CD4-positive, alpha-beta T cell treated with Interleukin-6 for 4 hours (primary cell): ENCODE data around the gene PIAS4.
A peak's percentile ranks its signal among the peaks of the same experiment; 100 is the strongest.

ENCODE experiments used
- DNase-seq: peaks from one replicate; pipeline ENCODE4 v3.0.0-alpha.2; 2020; ENCODE audit warnings: mixed read lengths

Gene PIAS4

DNA sequence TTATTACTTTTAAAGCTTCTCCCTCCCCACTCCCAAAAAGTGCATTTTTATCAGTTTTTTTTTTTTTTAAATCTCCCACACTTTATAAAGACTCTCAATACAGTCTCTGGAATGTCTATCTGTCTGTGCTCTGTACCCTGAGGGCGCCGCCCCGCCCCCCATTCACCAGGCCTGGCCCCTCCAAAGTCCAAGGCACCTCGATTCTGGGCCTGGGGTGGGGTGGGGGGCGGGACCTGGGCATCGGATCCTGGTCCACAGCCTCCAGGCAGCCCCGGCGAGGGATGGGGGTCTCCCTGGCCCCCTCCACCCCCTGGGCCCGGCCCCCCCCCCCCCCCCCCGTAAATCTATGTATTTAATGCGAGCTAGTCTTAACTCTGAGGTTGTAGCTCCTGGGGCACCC is 35.9 kb downstream of the PIAS4 start:
- DNase-seq, result no peak

- no peak for DNase-seq
Observed at GRCh38 chr19:4043966-4044715, 36.6 kb downstream of the PIAS4 start.

DNA sequence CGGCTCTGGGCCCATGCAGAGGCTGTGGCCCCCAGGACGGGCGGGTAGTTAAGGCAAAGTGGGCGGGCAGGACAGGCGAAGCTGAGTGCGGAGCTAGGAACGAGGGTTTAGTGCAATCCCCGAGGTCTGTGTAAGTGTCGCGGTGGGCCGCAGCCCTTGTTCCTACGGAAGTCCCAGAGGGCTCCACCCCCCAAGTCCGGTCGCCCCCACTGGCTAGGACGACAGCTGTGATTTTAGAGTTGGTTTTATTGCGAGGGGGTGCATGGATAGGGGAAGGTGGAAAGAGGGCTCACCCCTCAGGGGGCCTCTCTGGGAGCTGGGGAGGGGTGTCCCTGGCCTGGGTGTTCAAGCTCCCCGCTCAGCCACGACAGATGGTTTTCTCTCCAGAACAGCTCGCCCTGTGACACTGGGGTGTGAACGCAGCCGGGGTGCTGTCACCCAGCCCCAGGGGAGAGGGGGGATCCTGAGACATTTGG is 37.5 kb downstream of the PIAS4 start:
- DNase-seq, result no peak

GRCh38 chr19:4045597-4046361 is 38.2 kb downstream of the PIAS4 start:
- no peak for DNase-seq

DNA sequence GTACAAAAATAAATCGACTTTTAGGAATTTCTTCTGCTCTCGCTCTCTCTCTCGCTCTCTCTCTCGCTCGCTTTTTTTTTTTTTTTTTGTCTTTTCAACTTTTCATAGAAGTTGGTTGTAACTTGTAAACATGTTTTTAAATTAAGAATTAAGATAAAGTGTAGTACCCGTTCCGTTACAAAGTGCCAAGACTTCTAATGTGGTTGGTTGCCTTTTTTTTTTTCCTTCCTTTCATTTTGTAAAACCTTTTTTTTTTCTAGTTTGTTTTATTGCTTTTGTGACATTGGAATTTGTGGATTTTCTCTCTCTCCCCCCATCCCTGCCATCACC is 38.8 kb downstream of the PIAS4 start:
- no peak for DNase-seq

GRCh38 chr19:4046946-4047683 is 39.6 kb downstream of the PIAS4 start:
- no peak for DNase-seq

DNA sequence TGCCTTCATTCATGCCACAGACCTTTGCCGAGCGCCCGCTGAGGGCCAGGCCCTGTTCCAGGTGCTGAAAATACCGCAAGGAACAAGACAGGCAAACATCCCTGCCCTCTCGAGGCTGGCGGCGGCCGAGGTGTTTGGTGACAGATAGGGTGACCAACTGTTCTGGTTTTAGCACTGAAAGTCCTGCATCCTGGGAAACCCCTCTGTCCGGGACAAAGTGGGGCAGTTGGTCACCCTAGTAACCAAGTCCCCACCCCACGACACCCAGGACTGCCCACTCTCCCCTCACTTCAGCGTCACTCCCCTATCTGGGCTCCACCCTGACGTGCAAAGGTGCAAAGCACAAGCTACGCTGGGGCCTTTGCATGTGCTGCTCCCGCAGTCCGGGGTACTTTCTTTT is 41.9 kb downstream of the PIAS4 start:
- DNase-seq, result no peak

DNA sequence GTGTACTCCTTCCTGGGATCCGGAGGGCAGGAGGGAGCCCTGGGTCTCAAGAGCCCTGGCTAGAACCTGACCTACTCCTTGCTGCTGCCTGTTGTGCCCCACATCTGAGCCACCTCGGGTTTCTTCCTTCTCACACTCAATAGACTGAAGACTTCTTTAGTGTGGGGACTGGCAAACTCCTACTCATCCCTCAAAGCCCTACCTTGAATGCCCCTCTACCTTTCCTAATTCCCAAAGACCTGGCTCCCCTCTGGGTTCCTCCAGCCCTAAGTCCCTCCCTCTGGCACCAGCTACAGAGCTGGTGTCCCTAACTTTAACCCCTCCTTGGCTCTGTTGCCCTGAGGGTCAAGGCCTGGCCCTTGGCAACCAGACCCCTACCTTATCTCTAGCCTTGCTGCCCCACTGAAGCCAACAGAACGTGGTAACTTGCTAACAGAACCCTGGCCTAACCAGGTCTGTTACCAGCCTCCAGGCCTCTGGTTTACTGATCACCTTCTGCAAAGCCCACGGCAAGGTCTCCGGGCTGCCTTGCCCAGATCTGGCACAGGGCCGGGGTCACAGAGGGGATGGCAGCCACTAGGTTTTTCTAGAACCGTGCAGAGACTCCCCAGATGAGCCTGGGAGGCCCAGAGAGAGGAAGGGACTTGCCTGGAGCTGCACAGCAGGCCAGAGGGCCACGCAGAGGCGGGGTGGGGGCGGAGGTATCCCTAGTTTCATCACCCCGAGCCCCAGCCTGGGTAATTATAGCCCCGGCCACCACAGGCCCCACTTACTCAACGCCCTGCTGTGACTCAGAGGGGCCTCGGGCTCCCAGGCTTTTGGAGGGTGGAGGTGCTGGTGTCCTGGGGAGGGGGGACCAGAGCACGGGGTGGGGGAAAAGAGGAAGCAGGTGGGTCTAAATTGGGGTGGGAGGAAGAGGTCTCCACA is 43.9 kb downstream of the PIAS4 start:
- DNase-seq, result no peak

- DNase-seq, result no peak
Observed at GRCh38 chr19:4052114-4052992, 44.8 kb downstream of the PIAS4 start.

DNA sequence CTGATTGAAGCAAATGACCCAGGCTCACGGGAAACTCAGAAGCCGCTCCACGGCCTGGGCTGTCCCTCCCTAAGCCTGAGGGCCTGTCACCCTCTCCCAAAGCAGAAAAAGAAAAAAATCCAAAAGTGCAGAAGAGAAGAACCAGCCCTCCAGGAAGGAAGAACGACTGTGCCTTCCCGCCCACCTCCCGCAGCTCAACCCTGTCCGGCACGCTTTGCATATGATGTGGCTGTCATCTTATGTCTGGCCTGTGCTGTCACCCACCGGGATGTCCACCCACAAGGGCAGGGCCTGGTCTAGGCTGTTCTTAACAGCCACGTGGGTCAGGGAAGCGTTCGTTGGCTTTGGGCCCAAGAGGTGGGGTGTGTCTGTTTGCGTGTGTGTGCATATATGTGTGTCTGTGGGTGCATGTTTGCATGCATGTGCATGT is 45.5 kb downstream of the PIAS4 start:
- no peak for DNase-seq

- DNase-seq, result no peak
Observed at GRCh38 chr19:4053423-4054324, 46.1 kb downstream of the PIAS4 start.

- no peak for DNase-seq
Observed at GRCh38 chr19:4054441-4055208, 47.1 kb downstream of the PIAS4 start.

- DNase-seq, result no peak
Observed at GRCh38 chr19:4055209-4055552, 47.6 kb downstream of the PIAS4 start.

- peak; percentile 43 for DNase-seq
Observed at GRCh38 chr19:4057931-4058692, 50.6 kb downstream of the PIAS4 start.

DNA sequence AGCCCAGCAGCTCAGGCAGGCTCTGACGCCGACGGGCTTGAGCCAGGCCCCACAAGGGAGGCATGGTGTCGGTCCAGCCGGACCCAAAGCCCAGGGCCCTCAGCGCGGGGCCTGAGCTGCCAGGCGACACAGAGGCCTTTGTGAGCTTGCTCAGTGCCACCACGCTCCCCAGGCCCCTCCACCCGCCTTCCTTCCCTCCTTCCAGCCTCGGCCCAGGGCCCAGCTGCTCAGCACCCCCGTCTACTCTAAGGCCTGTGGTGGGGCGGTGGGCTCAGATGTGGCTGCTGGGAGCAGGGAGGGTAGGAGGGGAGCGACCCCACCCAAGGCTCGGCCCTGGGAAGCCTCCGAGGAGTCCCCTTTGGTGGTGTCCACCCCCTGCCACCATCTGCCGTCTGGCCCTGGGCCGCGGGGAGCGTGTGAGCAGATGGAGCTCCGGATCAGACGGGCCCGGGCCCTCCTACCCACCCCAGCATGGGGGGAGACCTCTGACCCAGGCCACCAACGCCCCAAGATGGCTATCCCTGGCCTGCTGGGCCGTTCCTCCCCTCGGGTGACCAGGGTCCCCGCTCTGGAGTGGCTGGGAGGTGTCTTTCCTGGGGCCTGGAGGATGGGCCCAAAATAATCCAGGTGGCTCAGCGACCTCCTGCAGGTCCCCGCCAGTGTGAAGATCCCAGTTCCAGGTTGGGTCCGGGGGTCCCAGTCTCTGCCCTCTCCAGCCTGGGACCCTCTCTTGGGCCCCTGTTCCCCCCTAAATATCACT is 51.3 kb downstream of the PIAS4 start:
- no peak for DNase-seq

DNA sequence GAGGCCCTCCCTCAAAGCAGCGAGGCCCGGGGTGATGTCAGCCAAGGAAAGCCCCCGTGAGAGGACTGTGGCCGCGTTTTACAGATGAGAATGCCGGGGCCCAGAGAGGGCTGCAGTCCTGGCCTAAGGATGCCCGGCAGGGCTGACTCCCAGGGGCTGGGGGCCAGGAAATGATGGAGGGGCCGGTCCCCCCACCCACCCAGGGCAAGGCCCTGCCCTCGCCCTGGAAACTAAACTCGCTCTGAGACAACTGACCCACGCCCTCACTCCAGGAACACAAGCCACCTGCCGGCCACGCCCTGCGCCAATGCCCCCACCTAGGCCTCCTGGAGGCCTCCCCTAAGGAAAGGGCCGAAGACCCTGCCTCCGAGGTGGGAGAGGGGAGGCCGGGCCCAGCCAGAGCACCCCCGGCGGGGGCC is 51.9 kb downstream of the PIAS4 start:
- no peak for DNase-seq

DNA sequence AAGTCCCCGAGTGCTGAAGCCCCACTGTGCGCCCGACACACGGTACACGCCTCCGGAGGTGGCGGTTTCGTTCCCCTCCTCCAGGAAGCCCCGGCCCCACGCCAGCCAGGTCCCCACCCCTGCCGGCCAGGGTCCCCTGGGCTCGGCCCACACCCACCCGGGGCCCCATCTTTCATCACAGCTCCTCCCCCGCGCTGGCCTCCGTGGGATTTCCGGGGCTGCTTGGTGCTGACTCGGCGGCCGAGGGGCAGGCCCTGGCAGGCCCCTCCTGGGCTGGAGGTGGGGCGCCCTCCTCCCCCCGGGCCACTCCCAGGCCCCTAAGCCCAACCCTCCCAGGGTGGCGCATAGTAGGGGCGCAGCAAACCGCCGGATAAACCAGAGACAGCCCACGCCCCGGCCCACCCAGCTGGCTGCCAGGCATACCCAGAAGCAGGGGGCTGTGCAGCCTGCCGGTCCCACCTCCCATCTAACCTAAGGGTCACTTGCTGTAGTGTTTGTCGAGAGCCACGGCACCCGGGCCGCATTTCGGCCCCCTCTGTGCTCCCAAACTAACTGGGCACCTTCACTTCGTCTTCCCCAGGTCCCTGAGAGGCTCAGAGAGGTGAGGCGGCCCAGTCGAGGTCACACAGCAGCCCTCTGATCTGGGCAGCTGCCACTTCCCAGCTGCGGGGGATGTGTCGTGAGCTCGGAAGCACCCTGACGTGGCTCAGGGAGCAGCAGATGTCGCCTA is 52.5 kb downstream of the PIAS4 start:
- peak; percentile 40 for DNase-seq
